Aorta (tissue), 5 donors: ENCODE data around the gene ANXA10. TPM values are rescaled to one million over a fixed set of nuclear protein-coding genes. Genes with fewer than 3 reads are reported as not detected.
"Not testable (repeated sequence)": the region's sequence is repeated elsewhere in the genome, so short reads cannot be mapped to it uniquely, and the experiment has no call there.

Experiments
- ATAC-seq: fragments of 200-7000 bp; cut with Tn5 transposase; one replicate; pipeline ENCODE4 v1.9.1; 2022; ENCODE audit warnings: moderate library complexity; ENCODE audit not compliant: low FRiP score
- DNase-seq, 2 donors: peaks; one replicate each; pipeline ENCODE4 v3.0.0-alpha.2; 2020
- H3K27ac ChIP-seq, 2 donors: one replicate each; pipeline ENCODE4 v1.5.1; 2013; ENCODE audit warnings: low read length in 2 of 2, mild to moderate bottlenecking in 2 of 2, moderate library complexity in 2 of 2, control low read depth in 1 of 2, inconsistent platforms in 1 of 2, low read depth in 1 of 2
- H3K27me3 ChIP-seq, 2 donors: one replicate each; pipeline ENCODE4 v1.6.1; 2013; ENCODE audit warnings: control low read depth in 1 of 2, low read length in 1 of 2, mild to moderate bottlenecking in 1 of 2, moderate library complexity in 1 of 2; ENCODE audit not compliant: insufficient read depth in 2 of 2, control insufficient read depth in 1 of 2
- H3K36me3 ChIP-seq, 2 donors: one replicate each; pipeline ENCODE4 v1.6.1; 2013; ENCODE audit warnings: control low read depth in 1 of 2, low read length in 1 of 2, mild to moderate bottlenecking in 1 of 2; ENCODE audit not compliant: insufficient read depth in 2 of 2, control insufficient read depth in 1 of 2
- H3K4me1 ChIP-seq, 2 donors: one replicate each; pipeline ENCODE4 v1.6.1; 2013; ENCODE audit warnings: low read length in 2 of 2, control low read depth in 1 of 2, mild to moderate bottlenecking in 1 of 2, moderate library complexity in 1 of 2; ENCODE audit not compliant: insufficient read depth in 2 of 2, control insufficient read depth in 1 of 2
- H3K4me3 ChIP-seq, 2 donors: one replicate each; pipeline ENCODE4 v1.5.1; 2013; ENCODE audit warnings: low read length in 2 of 2, control low read depth in 1 of 2, mild to moderate bottlenecking in 1 of 2
- H3K9me3 ChIP-seq: one replicate; pipeline ENCODE4 v1.6.1; 2013; ENCODE audit warnings: mild to moderate bottlenecking, low read length; ENCODE audit not compliant: control insufficient read depth
- WGBS, 2 donors: extraction: QIAGEN DNeasy Blood & Tissue Kit; methylation state at CpG; one replicate each; pipeline ENCODE4 v1.1.7; 2013; 5-methylcytosine and 5-hydroxymethylcytosine counted together
- intact Hi-C, 2 donors: fragments of 100-400 bp; cut with DNase I; formaldehyde crosslinking; loops; one replicate each; pipeline versions ENCODE4 v1.14.2 to v1.15.0; 2022
- polyA plus RNA-seq, 2 donors: library from polyadenylated mRNA; stranded (reverse); fragments of 200-250 nt; gene quantifications; one replicate each; pipeline ENCODE4 v1.2.3, GENCODE V29; 2013
- total RNA-seq, 2 donors: library from RNA; stranded (reverse); fragmentation: NEBNext Ultra II Directional; extraction: Animal tissue kit (Norgen Biotek cat#: 25700); gene quantifications; one replicate each; pipeline ENCODE4 v1.2.1, GENCODE V29; 2021
- donor health status: healthy with polysubstance abuse.
- donor health status: Bipolar disorder and iron deficiency.
- donor health status: DM: no; HTN: no; CAD: no.
- donor health status: DM: no; HTN: no; CAD: no.
- donor health status: DM: yes; HTN: yes; CAD: no.

The ANXA10 gene
- total and polyA plus RNA-seq, 4 donors, result 0.82 TPM; not detected in 3

- H3K27ac ChIP-seq, ATAC-seq, DNase-seq, H3K9me3 ChIP-seq, H3K36me3 ChIP-seq, intact Hi-C loops, H3K4me1 ChIP-seq, H3K4me3 ChIP-seq, H3K27me3 ChIP-seq: not testable (repeated sequence)
These were observed 121.2 kb downstream of the ANXA10 start for GRCh38 chr4:168213511-168213910.

GRCh38 chr4:168218645-168219044 lies 126.3 kb downstream of the ANXA10 start:
- Histone ChIP-seq H3K9me3 (peaks cover 3% of the 10 kb centered on the region), H3K36me3 (peaks cover 3 to 4% of the 10 kb centered on the region in 2 donors)
- no peak for ATAC-seq

DNA sequence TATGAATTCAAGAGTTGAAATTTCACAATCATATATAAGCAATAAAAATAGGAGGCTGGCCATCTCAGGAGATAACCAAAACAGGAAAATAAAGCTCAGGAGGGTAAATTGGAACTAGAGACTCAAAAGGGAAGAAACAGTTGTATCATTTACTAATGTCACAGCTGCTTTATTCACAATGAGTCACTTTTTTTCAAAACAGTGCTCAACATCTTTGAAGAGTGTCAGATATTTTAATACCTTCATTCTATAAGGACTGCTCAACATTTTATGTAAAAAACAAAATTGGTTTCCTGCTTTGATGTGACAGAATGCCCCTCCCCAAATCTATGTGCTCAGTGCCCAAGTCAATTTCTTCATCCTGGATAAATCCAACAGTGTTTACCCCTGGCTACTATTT lies 128.6 kb downstream of the ANXA10 start:
- peaks cover 3 to 4% of the 10 kb centered on the region in 2 donors for H3K36me3 ChIP-seq
- H3K27me3 ChIP-seq, result no peaks in the 10 kb centered on the region
- no peak overlapping the region for H3K4me3 ChIP-seq
- no peak overlapping the region for H3K27ac ChIP-seq
- ATAC-seq, result no peak
- no peaks in the 10 kb centered on the region for H3K4me1 ChIP-seq
- DNase-seq, result no peak
- intact Hi-C loops, result no loop called here
- H3K9me3 ChIP-seq, result peaks cover 3% of the 10 kb centered on the region

More at GRCh38 chr4:168218645-168219044, 126.3 kb downstream of the ANXA10 start:
- H3K27ac ChIP-seq, result no peak overlapping the region
- H3K4me3 ChIP-seq, result no peak overlapping the region
- no peak for DNase-seq
- H3K4me1 ChIP-seq, result no peaks in the 10 kb centered on the region
- no peaks in the 10 kb centered on the region for H3K27me3 ChIP-seq
- 94 to 100% methylated on average over 1 of the region's 1 CpG for WGBS, 2 donors
- intact Hi-C loops, result no loop called here

DNA sequence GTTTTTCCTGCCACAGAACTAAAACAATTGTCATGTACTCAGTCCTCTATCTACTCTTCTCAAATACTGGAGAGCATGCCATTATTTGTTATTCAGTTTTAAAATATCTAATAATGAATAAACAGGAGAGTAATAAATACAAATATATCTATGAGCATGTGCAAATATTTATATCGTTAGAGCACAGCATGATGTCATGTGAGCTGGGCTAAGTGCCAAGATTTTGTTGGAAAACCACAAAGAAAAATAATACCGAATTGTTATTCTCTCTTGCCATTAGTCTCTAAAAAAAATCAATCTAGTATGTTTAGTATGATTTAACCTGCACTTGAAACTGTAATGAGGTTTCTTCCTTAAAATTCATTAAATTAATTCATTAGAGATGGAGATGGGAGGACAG lies 129.0 kb downstream of the ANXA10 start:
- Histone ChIP-seq H3K27ac (no peak overlapping the region), H3K27me3 (no peaks in the 10 kb centered on the region), H3K4me3 (no peak overlapping the region), H3K4me1 (no peaks in the 10 kb centered on the region), H3K9me3 (peaks cover 3% of the 10 kb centered on the region), H3K36me3 (peaks cover 3 to 4% of the 10 kb centered on the region in 2 donors)
- 2 to 8% methylated on average over 2 of the region's 2 CpGs for WGBS, 2 donors
- DNase-seq (no peak), ATAC-seq (no peak)
- intact Hi-C loops, result no loop called here

Other genes with a start within 250 kb of the ANXA10 start
- 10 to 100 TPM; 19.1 to 24.4 TPM for gene DDX60, start 226.2 kb downstream of the ANXA10 start, total RNA-seq
- 1 to 10 TPM; 4.3 to 7.2 TPM for gene DDX60, start 226.2 kb downstream of the ANXA10 start, polyA plus RNA-seq